Activated CD4-positive, alpha-beta T cell treated with anti-CD3 and anti-CD28 coated beads, Interleukin-2, Interleukin-4, amounts not matched to agents 100 ng/mL and 50 ng/mL, durations not matched to agents 16 hours and 8 hours (primary cell): ENCODE data around the gene MPZL1.

Experiments used
- DNase-seq: peaks from one replicate; pipeline ENCODE4 v3.0.0-alpha.2; 2020; ENCODE audit warnings: low spot score

MPZL1 gene

DNA sequence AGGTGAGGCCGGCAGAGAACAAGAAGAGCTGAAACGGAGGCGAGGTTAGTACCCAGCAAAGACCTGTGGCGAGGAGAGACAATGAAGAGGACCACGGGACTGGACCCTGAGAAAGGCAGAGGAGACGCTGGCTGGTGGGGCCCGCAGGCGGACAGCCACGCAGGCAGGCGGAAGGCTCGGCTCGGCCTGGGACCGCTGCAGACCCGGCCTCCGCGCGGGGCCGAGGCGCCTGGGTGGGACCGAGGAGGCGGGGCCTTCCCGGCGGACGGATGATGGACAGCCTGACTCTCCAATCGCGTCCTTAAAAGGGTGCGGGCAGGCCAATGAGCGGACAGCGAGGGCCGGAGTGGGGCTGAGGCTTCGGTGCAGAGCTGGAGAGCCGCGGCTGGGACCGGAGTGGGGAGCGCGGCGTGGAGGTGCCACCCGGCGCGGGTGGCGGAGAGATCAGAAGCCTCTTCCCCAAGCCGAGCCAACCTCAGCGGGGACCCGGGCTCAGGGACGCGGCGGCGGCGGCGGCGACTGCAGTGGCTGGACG lies at the start of gene MPZL1:
MPZL1 (plus strand) TSS at position 366 of the 535 bp plus-strand sequence. CDS start 170 bp downstream, outside the sequence.
- peak; percentile 95 for DNase-seq

DNA sequence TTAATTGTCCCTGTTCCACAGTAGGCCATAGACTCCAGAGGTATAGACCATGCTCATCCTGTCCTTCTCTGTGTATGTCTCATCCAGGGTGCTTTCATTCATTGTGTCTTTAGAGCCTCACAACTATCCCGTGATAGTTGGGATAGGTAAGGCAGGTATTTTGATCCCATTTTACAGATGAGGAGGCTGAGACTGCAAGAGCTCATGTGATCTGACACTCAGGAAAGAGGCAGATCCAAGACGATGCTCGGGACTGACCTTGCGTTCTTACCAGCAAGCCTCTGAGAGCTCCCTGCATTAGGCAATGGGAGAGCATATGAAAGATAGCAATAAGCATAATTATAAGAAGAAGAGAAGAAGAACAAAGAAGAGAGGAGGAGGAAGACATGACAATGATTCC lies 49.0 kb upstream of the MPZL1 start:
- DNase-seq: no peak

DNA sequence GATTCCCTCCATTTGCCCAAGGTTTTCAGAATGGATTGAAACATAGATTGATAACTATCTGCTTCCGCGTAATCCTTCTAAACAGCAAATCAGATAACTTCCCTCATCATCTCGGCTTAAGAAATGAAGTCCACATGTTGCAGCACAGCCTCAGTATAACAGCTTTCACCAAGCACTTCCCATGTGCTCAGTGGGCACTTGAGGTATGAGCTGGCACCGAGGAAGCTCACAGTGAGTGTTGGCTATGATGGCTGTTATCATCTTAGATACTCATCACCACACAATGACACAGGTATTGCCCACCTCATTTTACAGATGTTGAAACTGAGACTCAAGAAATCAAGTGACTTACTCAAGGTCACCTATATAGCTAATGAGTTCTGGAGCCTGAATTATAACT lies 48.5 kb upstream of the MPZL1 start:
- DNase-seq: no peak

DNA sequence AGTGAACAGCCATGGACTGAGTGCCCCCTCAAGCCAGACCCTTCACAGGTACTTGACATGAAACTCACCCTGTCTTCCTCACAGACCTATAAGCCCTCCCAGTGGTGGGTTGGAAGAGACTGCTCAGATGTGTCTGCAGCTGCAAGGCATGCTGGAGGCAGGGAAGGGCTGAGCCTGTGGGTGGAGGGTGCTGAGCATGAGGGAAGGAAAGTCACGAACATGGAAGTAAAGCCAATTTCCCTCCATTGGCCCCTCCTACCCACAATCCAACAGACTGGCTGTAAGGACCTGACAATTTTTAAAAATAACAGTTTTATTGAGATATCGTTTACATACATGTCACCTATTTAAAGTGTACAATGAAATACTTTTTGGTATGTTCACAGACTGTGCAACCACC lies 47.6 kb upstream of the MPZL1 start:
- no peak for DNase-seq

DNA sequence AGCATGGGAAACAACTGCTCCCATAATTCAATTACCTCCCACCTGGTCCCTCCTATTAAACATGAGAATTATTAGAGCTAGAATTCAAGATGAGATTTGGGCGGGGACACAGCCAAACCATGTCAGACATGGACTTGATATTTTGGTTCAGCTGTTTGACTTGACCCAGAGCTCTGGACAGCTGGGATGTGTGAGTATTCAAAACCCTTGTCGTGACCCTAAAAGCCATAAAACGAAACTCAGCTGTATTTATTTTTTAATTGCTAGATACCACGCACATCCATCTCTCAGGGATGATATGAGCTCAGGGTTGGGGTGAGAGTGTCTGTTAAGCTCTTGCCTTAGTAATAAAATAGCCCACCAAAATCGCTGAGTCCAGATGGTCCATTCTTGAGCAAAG lies 46.3 kb upstream of the MPZL1 start:
- DNase-seq: no peak

DNA sequence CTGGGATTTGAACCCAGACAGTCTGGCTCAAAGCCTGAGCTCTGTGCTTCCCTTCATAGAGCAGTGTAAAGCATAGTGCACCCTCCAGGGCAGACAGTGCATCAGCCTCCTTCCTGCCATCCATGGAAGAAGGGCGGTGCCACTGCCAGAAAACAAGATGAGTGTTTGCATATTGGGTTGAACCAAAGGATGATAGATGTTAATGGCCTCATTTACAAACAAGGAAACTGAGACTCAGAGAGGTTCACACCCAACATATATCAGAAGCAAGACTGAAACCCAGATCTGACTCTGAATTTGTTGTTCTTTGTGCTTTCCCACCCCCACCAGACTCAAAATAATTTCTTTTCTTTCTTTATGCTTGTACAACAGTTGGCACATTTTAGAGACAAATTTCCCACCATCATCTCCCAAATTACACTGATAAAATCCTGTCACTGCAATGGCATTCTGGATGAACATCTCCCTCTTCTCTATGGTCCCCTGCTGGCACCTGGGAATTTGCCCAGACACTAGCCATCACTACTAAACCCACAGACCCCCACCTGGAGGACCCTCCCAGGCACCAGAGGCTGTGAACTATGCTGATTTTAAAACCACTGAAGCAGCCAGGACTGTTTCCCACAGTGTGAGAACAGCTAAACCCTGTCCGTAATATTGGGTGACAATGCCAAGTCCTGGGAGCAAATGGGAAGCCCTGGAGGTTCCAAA lies 45.4 kb upstream of the MPZL1 start:
- no peak for DNase-seq

DNA sequence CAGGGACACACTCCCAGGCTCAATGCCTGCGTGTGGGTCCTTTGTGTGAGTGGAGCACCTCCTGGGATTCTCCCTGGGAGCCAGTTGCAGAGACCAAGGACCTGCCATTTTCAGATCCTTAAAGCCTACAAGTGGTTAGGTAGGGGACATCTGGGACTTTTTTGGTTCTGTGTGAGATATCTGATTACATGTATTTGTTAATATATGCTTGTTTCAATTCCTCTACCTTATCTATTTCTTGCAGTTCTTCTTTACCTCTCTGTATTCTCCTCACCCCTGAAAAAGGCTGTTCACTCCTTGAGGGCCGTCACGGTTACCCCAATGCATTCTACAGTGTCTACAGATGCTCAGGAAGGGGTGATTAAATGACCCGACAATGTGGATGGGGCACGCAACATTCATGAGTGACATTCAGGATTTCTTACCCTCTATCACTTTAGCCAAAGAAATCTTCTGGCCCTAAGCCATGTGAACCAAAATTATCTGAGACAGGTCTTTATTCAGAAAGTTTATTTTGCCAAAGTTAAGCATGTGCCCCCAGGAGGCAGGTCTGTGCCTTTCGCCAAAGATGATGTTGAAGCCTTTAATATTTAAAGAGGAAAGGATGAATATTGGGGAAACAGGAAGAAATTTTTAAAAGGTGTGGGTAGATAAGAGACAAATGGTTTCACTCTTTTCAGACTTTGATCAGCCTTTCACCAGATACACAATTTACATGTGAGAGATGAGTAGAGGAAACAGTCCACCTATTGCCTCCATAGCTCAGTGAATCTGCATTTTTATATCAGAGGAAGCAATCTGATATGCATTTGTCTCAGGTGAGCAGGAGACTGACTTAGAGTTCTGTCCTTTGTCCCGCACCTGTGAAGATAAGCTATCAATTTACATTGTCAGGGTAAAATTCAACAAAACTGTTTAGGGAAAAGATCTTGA lies 44.6 kb upstream of the MPZL1 start:
- DNase-seq: no peak

DNA sequence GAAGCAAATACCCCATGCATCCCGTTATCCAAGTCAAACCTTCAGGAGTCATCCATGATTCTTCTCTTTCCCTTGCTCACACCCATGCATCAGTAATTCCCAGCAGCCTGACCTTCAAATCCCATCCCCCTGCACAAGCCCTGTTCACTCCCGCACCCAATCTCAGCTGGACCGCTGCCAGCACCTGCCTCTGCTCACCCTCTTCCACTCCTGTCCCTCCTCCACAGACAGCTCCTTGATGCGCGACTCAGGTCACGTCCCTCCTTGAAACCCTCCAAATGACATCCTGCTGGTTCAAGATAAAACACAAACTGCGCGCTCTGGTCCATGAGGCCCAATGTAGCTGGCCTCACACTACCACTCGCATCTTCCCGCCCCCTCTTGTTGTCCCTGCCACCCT lies 43.4 kb upstream of the MPZL1 start:
- no peak for DNase-seq

DNA sequence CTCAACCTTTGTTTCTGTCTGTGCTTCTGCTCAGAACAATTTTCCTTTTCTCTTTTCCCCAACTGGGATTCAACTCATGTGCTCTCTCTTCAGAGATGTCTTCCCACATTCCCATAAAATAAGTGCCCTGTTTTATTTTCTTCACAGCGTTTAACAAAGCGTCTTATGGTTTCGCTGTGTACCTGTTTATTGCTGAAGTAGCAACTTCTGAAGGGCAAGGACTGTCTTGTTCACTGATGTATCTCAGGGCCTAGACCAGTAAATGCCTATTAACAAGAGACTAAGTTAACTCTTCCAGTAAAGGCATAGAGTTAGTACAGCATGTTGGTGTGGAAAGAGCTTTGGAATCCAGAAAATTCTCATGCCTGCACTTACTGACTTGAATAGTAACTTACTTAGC lies 42.9 kb upstream of the MPZL1 start:
- DNase-seq: no peak

DNA sequence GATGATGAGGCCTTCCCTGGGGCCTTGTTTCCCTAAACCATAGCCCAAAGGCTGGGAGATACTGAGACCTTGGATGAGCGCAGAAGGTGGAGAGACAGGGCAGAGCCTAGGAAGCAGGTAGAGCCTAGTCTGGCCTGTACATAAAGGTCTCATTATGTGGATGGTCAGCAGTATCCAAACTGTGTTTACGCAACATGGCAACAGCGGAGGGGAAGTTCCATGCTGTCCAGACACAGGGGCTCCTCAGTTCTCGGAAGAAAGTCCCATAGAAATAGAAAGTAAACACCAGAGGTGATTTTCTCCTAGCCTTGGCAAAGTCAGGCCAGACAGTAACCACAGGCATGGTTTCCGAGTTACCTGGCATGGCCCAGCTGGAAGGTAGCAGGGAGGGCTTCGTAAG lies 42.1 kb upstream of the MPZL1 start:
- no peak for DNase-seq

DNA sequence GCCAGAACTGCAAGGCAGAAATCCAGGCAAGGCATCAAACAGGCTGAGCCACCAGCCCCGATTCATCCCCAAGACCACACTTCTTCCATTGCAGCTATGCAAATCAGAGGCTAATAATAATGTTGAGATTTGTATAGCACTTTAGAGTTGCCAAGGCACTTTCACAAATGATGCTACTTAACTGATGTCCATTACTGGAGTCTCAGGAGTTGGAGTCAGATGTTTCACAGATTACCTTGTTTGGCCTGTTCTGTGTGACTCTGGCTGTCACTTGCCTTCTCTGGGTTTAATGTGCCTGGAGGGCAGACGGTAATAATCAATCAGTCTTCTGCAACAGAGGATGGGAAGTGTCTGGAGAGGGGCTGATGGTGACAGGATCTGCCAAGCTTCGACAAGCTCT lies 40.8 kb upstream of the MPZL1 start:
- DNase-seq: no peak

DNA sequence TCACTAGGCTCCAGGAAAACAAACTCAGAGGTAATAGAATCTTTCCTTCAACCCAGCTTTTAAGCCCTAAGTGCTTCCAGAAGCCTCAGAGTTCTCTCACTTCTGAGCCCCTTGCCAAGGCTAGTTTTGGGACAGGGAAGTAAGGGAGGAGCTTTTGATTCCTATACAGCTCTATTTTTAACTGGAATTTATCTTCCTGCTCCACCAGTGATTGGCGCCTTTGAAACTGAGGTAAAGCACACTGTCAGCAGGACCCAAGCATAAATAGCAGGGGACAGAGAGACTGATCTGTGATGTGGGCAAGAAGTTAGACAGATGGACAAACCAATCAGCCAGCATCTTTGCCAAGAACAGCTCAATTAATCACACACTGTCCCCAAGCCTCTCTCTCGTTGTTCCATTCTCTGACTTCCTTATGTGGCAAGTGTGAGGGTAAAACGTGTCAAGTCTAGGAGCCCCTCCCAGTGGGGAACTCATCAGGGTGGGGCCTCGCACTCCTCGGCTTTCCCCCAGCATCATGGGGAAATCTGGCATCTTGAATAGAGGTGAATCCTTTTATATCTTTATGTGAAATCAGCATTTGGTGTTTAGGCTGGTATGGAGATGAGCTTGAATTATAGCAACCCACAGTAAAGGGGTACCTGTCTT lies 40.2 kb upstream of the MPZL1 start:
- no peak for DNase-seq

DNA sequence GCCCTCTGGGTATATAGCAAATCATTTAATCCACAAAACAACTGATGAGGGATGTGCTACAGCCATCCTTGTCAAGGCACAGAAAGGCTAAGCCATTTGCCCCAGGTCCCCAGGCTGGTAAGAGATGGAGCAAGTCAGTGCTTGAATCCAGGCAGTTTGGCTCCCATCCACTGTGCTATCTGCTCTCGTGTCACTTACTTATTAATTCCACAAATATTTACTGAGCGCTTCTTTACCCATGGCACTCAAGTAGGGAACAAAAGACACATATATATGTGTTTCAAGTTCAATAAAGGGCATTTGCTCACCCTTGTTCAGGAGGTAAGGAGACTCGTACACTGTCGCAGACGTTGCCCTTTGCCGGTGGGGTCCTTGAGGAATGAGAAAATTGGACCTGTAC lies 38.6 kb upstream of the MPZL1 start:
- no peak for DNase-seq

DNA sequence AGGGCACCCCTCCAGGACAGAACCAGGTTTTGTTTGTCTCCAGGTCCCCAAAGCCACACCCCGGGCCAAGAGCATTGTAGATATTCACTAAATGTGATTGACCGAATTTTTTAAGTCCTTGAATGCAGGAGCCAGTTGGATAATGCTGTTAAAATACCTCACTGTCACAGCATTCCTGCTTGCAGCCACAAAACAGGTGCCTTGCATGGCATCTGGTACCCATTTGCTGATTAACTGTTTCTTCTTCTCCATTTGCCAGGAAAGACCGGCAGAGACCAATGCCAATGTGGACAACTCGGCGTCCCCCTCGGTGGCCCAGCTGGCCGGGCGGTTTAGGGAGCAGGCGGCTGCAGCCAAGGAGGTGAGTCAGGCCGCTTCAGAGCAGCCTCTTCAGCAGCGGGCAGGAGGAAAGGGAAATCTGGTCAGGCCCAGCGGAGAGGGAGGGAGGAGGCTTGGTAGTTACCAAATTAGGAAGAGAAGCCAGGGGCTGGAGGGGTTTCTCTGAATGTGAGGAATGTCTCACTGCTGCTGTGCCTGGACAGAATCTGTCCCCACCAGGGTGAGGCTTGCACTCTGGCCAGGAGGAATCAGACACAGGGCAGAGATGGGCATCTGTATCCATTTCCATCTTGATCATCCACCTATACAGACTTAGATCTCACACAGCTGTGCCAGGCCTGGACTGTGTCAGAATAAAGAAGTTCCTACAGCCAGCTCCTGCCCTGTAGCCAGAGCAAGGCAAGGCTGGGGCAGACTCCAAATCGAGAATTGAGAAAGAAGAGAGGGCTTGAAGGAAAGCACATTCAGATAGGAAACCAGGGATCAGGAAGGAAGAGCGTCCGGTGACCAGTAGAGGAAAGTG lies 37.9 kb upstream of the MPZL1 start:
- no peak for DNase-seq

DNA sequence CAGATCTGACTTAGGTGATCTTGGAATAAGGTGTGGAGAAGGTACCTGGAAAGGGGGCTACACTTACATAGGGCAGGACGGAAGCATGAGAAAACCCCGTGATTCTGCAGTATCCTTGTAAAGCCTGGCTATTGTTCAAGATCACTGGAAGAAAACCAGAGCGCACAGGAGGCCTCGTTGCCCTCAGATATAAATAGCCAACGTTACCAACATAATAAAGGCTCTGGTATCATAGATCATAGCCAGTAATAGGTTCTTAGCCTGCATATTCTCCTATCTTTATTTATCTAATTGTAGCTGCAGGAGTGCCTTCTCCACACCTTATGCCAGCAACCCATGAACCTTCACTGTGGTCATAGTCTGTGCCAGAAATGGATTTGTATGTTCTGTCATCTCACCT lies 35.9 kb upstream of the MPZL1 start:
- DNase-seq: no peak

DNA sequence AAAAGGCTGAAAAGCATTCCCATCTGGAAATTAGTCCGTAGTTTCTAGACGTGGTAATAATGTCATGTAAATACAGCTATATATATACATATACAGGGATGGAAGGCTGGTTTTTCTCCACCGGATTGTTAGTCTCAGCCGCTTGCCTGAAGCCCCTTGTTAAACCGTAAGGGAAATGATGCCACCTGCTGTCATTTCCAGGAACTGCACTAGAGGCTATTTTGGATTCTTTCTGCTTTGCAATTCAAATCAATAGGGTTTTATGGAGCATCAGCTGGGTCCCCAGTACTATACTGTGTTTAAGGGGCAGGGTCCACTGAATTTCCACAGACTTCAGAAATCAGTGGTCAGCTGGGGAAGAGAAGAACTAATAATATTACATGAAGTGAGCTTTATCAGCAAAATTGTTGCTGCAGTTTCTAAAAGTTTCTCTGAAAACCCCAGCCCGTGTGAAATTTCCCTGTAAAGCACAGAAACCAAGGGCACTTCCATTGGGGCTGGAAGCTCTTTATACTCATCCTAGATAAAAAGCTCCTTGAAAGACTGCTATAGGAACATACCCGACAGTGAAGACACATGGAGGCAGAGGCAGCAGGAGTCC lies 33.8 kb upstream of the MPZL1 start:
- peak; percentile 82 for DNase-seq

DNA sequence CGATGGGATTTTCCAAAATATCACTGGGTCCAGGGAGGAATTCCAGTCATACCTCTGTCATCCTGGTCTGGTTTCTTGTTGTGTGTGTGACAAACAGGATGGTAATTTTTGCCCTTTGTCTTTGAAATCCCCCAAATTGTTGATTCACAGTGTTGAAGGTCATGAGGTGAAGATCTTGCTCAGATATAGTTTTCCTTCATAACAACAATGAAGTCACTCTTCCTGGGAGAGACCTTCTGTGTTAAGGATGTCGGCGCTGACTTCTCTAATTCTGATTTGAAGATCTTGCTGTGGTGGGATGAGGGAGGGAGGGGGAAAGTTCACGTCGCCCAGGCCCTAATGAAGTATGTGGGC lies 32.2 kb upstream of the MPZL1 start:
- no peak for DNase-seq

DNA sequence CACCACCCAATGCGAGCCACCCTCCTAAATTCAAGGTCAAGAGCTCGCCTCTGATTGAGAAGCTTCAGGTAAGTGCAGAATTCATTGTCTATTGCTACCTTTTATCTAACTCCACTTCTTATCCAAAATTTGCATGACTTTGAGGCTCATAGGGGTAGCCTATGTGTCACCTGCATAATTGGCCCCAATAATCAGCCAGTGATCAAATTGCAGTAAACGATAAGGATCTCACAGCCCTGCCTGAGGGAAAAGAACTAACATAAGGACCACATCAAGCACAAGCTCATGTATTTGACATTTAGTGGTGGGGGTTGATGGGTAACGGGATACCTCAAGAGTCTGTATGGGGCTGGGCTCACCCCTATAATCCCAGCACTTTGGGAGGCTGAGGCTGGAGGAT lies 31.7 kb upstream of the MPZL1 start:
- DNase-seq: no peak

DNA sequence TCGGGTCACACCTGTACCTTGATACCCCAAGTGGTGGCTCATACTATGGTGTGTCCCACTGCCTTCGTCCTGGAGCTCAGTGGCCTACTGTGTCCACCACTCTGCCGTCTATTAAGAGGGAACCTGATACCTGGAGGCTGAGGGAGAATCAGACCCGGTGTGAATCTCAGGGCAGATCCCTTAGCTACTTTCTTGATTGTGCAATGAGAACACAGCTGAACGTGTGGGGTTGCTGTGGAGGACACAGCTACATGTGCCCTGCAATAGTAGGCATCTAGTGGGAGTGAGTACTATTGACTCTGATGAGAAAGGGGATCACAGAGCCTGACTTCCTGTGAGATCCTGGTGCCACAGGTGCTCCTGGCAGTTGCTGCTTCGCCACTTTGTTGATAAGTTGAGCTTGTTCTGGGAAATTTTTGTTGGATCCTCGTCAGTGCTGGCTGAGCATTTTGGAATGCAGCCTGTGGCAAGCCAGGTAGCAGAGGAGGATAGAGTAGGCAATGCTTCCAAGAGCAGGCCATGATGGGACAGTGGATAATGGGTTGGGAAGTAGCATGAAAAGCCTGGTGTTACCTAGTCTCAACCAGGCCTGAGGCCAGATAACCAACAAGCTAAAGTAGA lies 28.2 kb upstream of the MPZL1 start:
- DNase-seq: no peak

DNA sequence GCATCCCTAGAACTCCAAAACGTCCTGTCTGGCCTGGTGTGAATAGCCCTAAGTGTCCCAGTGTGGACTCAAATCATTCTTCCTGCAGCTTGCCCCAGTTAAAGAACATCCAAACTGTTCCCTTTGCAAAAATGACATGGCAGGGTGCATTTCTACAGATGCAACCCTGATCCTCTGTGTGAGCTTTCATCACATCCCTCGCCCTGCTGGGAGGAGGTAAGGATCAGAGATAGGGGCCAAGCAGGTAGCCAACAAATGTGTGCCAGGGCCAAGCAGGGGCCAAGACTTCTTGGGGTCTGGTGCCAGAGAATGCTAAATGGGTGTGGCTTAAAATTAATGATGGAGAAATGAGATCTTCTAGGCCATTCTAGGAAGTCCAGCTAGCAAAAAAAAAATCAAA lies 27.1 kb upstream of the MPZL1 start:
- no peak for DNase-seq

DNA sequence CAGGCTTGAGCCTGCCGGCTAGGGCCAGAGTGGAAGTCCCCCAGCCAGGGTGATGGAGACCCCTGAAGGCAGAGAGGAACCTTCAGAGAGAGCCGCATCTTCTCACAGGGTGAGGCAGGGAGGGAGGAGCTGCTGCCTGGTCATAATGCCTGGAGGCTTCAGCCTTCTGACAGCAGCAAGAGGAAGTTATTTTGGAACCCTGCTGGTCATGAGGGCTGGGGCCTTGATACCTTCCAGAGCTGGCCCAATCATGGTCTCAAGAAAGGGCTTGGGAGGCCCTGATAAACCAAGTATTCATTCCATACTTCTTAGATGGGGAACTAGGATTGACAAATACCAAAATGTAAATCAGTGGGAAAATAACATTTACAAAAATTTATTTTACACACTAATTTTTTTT lies 26.6 kb upstream of the MPZL1 start:
- no peak for DNase-seq
